ENCODE results near the gene HCFC2. TPM values are rescaled to one million over a fixed set of nuclear protein-coding genes. Genes with fewer than 3 reads are reported as not detected.

Gene HCFC2
- total RNA-seq, 1 donor from 2014 or later = 14.4 TPM

GRCh38 chr12:104055686-104056388, 8.5 kb upstream of the HCFC2 start:
- intact Hi-C loops (cut with DNase I) = loop anchor here (5.0 to 10.0 kb wide), 2 partner anchors 61 to 429 kb away; no protein-coding TSS in a partner anchor

GRCh38 chr12:104056419-104056972, 7.8 kb upstream of the HCFC2 start:
- no peak for DNase-seq (ENCODE audit: low spot score)
- intact Hi-C loops (cut with DNase I) = loop anchor here (5.0 to 10.0 kb wide), 2 partner anchors 62 to 429 kb away; no protein-coding TSS in a partner anchor

More at GRCh38 chr12:104055686-104056388, 8.5 kb upstream of the HCFC2 start:
- DNase-seq (ENCODE audit: low spot score) = peak; percentile 84

DNA sequence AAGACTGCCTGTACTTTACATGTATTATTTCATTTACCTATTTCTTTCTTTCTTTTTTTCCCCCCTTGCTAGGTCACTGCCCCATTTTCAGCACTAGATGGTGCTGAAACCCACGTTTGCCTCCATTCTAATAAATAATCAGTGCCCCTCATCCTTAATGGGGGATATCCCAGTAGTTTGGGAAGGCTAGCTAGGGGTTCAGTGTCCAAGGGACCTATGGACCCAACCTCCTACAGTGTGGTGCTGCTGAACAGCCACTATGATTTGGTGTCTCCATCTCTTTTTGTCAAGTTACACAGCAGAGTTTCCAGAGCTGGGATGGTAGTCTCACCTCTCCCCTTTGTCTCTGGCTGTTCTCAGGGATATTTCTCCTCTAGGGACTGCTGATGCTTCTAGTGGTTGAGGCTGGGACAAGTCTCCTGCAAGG, 6.5 kb upstream of the HCFC2 start:
- DNase-seq (ENCODE audit: low spot score) = no peak
- intact Hi-C loops (cut with DNase I) = loop anchor here (5.0 to 10.0 kb wide), 2 partner anchors 63 to 430 kb away; no protein-coding TSS in a partner anchor

DNA sequence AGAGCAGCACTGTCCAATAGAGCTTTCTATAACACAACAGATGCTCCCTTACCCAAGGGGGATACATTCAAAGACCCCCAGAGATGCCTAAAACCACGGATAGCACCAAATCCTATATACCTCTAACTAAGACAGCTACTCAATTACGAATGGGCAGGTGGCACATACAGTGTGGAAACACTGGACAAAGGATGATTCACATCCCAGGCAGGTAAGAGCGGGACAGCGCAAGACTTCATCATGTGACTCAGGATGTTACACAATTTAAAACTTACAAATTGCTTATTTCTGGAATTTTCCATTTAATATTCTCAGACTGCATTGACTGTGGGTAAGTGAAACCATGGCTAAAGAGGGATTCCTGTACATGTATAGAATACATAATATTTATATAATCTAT, 5.5 kb upstream of the HCFC2 start:
- intact Hi-C loops (cut with DNase I) = loop anchor here (5.0 to 10.0 kb wide), 2 partner anchors 64 to 432 kb away; no protein-coding TSS in a partner anchor
- no peak for DNase-seq (ENCODE audit: low spot score)

DNA sequence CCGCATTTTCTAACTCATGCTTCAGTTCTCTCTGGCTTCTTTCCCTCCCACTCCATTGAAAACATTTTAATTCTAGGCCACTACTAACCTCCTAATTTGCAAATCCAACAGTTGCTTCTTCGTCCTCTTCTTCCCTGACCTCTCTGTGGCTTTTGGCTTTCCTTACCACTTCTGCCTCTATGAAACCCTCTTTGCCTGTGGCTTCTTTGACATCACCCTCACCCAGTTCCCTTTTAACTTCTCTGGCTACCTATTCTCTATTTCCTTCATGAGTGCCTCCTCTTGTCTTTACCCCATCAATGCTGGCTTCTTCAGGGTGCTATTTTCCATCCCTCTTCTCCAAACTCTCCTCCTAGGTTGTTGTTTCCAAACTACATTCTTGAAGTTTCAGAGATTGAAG, 4.4 kb upstream of the HCFC2 start:
- no peak for DNase-seq (ENCODE audit: low spot score)
- intact Hi-C loops (cut with DNase I) = loop anchor here (5.0 to 10.0 kb wide), 4 partner anchors 42 to 433 kb away; partner anchors contain the start of gene NFYB

GRCh38 chr12:104060791-104061190, 3.5 kb upstream of the HCFC2 start:
- intact Hi-C loops (cut with DNase I) = loop anchor here (5.0 kb wide), 2 partner anchors 42 to 77 kb away; partner anchors contain the start of gene NFYB
- no peak for DNase-seq (ENCODE audit: low spot score)

- intact Hi-C loops (cut with DNase I) = loop anchor here (1.0 to 5.0 kb wide), 5 partner anchors 39 to 133 kb away; partner anchors contain the start of genes HSP90B1 and NFYB
- no peak for DNase-seq (ENCODE audit: low spot score)
Observed at GRCh38 chr12:104063712-104064030, 660 bp upstream of the HCFC2 start.

GRCh38 chr12:104064842-104065427, 604 bp downstream of the HCFC2 start:
- intact Hi-C loops (cut with DNase I) = loop anchor here (1.0 to 5.0 kb wide), 5 partner anchors 37 to 135 kb away; partner anchors contain the start of genes HSP90B1 and NFYB
- no peak for DNase-seq (ENCODE audit: low spot score)

DNA sequence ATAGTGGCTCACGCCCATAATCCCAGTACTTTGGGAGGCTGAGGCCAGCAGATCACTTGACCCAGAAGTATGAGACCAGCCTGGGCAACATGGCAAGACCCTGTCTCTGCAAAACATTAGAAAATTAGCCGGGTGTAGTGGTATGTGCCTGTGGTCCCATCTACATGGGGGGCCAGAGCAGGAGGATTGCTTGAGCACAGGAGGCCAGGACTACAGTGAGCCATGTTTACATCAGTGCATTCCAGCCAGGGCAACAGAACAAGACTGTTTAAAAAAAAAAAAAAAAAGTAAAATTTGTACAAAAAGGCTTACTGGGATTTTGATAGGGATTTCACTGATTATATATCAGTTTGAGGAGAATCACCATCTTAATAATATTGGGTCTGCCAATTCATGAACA, 7.8 kb downstream of the HCFC2 start:
- no peak for DNase-seq (ENCODE audit: low spot score)
- intact Hi-C loops (cut with DNase I) = no loop called here

- intact Hi-C loops (cut with DNase I) = no loop called here
- no peak for DNase-seq (ENCODE audit: low spot score)
Observed at GRCh38 chr12:104073699-104074098, 9.4 kb downstream of the HCFC2 start.

DNA sequence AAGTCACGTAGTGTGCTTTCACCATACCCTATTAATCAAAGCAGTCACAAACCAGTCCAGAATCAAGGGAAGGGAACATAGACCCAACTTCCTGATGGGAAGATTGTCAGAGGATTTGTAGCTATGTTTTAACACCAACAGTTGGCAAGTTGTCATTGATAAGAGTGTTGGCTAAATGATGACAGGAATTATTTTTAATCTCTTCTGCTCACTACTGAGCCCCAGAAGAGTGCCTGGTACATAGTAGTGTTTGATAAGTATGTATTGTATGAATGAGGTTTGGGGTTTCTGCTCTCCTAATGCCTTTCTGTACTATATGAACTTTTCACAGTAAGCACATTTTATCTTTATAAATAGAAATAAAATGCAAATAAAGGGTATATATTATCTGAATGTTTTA, 14.7 kb downstream of the HCFC2 start:
- intact Hi-C loops (cut with DNase I) = no loop called here
- DNase-seq (ENCODE audit: low spot score) = no peak

DNA sequence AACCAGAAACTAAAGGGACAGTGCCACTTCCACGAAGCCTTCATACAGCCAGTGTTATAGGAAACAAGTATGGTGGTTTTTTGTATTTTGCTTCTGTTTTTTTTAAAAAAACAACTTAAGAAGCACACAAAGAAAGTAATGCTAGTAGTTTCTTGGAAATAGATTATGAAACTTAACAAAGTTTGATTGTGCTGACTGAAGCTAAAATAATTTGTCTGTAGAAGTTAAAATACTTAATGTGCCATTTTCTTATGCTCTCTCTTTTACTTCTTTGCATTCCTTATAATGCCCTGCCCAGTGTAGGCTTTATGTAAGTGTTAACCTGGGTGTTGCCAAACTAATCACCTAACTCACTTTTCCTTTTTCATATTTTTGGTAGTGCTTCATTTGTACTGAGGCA, 16.4 kb downstream of the HCFC2 start:
- DNase-seq (ENCODE audit: low spot score) = no peak
- intact Hi-C loops (cut with DNase I) = no loop called here

GRCh38 chr12:104083769-104084475, 19.6 kb downstream of the HCFC2 start:
- DNase-seq (ENCODE audit: low spot score) = no peak
- intact Hi-C loops (cut with DNase I) = no loop called here

DNA sequence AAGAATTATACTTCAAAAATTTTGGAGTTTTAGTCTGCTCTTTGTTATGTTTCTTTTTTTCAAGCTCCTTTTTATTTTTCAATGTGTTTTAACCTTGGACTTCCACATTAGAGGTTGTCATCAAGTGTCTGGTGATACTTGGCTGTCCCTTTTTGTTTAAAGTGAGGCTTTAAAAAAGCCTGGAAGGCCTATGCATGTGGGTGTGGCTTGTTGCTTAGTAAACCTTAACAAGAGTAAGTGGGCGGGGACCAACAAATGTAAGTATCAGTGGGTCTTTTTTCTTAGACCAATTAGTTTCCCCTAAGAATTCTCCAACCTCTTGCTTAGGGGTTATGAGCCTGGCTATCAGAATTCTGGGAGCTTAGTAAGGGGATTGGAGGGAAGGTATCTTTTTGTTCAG, 26.4 kb downstream of the HCFC2 start:
- DNase-seq (ENCODE audit: low spot score) = no peak
- intact Hi-C loops (cut with DNase I) = no loop called here

DNA sequence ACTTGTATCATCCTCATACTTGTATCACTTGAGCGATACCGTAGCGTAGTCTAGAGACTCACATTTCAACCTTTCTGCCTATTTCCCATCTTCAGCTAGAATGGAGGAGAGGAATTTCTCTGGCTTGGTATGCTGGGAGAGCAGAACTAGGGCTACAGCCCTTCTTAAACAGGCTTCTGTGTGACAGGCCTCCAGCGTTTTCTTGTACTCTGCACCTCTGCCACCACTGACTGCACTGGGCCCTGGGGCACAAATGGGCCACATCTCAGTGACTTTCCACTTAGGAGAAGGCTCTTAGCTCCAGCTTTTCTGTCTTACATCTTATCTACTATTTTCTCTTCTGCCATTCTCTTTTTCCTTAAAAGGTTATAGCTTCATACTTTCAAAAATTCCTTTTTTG, 26.8 kb downstream of the HCFC2 start:
- no peak for DNase-seq (ENCODE audit: low spot score)
- intact Hi-C loops (cut with DNase I) = no loop called here

DNA sequence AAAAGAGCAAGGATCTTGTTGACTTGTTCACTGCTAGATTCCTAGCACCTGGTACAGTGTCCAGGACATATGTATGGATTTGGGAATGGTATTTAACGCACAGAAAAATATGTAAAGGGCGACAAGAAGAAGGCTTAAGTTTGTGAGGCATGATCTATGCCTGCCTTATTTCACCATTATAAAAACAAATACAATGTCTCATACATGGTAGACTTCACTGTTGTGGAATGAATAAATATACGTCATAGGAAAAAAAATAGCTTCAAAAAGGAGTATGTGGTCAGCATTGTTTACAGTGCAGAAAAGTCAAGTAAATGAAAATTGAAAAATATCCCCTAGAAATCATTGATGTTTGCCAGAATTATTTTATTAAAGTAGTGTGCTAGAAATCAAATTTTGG, 30.0 kb downstream of the HCFC2 start:
- no peak for DNase-seq (ENCODE audit: low spot score)
- intact Hi-C loops (cut with DNase I) = no loop called here

DNA sequence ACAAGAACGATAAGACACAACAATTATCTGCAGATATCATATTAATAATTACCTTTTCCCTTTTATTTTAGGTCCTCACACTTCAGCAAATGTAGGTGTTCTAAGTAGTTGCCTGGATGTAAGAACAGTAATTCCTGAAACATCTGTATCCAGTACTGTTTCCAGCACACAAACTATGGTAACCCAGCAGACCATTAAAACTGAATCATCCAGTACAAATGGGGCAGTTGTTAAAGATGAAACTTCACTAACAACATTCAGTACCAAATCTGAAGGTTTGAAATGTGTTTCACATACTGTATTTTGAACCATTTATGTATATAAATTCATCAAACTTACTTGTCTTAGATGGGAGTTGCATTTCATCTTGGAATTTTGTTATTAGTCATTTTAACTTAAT, 31.0 kb downstream of the HCFC2 start:
- intact Hi-C loops (cut with DNase I) = no loop called here
- DNase-seq (ENCODE audit: low spot score) = no peak

- DNase-seq (ENCODE audit: low spot score) = no peak
- intact Hi-C loops (cut with DNase I) = no loop called here
Observed at GRCh38 chr12:104097954-104098353, 33.6 kb downstream of the HCFC2 start.

DNA sequence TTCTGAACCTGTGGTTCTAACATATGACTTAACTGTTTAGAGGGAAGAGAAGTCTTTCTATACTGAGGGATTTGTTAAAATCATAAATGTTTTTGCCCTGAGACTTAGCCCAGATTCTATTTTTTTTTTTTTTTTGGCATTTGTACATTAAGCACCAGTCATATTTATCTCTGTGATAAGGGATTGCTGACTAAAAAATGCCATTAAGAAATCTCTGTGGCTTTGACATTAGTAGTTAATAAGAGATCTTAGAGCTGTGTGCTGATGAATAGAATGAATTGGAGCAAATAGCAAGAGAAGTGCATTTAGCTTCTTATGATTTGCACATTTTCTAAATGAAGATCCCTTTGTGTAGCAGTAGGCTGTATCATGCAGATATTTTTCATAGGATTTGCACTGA, 41.1 kb downstream of the HCFC2 start:
- DNase-seq (ENCODE audit: low spot score) = no peak
- intact Hi-C loops (cut with DNase I) = loop anchor here (5.0 to 10.0 kb wide), 2 partner anchors 148 to 221 kb away; a partner anchor contains a TSS

- DNase-seq (ENCODE audit: low spot score) = no peak
- intact Hi-C loops (cut with DNase I) = loop anchor here (5.0 to 10.0 kb wide), 2 partner anchors 150 to 222 kb away; a partner anchor contains a TSS
Observed at GRCh38 chr12:104106965-104107364, 42.6 kb downstream of the HCFC2 start.
